HFF-Myc (cell line): ENCODE results near the gene CASP9.

Experiments used
- DNase-seq: peaks from one replicate; pipeline ENCODE4 v3.0.0-alpha.2; 2011; ENCODE audit warnings: low read depth; ENCODE audit errors: extremely low read depth
- H3K4me3 ChIP-seq: replicated peaks from 2 replicates; pipeline ENCODE4 v1.5.1; 2011; ENCODE audit warnings: low read depth, mild to moderate bottlenecking, control low read depth, low read length
- TF ChIP-seq, protein P1 (sequence below): IDR thresholded peaks from 2 replicates; pipeline ENCODE4 v1.5.1; 2012; ENCODE audit warnings: mild to moderate bottlenecking, low read depth, low read length, control low read depth; ENCODE audit errors: missing control alignments

Gene CASP9

DNA sequence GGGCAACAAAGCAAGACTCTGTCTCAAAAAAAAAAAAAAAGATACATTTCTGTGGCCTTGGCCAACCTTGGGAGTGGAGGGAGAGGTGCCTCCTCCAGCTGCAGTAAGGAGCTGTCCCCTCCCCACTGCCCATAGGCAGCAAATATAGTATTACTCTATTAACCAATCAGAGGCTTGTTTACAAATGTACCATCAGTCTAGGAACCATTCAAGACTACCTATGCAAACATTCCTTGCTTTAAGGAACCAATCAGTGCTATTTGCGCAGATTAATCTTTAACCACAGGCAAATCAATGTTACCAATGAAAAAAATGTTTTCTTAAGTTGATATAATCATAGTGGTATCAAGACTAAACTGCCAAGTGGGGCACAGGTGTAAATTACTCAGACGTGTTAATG is 66.4 kb downstream of the CASP9 start:
- TF ChIP-seq, protein P1, sequence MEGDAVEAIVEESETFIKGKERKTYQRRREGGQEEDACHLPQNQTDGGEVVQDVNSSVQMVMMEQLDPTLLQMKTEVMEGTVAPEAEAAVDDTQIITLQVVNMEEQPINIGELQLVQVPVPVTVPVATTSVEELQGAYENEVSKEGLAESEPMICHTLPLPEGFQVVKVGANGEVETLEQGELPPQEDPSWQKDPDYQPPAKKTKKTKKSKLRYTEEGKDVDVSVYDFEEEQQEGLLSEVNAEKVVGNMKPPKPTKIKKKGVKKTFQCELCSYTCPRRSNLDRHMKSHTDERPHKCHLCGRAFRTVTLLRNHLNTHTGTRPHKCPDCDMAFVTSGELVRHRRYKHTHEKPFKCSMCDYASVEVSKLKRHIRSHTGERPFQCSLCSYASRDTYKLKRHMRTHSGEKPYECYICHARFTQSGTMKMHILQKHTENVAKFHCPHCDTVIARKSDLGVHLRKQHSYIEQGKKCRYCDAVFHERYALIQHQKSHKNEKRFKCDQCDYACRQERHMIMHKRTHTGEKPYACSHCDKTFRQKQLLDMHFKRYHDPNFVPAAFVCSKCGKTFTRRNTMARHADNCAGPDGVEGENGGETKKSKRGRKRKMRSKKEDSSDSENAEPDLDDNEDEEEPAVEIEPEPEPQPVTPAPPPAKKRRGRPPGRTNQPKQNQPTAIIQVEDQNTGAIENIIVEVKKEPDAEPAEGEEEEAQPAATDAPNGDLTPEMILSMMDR: no peak
- no peak overlapping the region for H3K4me3 ChIP-seq
- no peak for DNase-seq

DNA sequence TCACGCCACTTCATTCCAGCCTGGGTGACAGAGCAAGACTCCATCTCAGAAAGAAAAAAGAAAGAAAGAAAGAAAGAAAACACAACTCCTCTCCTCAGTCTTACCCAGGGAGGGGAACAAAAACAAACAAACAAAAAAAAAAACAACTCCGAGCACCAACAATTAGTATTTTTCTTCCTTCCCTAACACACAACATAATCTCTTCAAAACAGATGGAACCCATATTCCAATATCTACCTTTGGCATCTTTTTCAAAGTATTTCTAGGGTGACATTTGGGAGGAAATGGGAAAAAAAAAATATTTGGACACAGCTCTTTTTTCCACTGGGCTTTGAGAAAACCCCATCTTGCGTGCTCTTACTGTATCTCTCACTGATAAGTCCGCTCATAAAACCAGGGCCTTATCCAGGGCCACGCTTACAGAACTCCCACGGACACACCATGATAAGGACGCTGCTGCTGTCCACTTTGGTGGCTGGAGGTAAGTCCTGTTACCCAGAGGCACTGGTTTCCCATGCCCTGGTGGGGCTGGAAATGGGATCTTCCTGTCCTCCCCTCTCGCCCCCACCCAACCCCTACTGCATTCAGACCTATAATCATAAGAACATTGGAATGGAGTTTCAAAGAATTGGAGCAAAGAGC is 67.6 kb downstream of the CASP9 start, which contains the start of gene CELA2A:
TSS of gene CELA2A (plus strand) at position 420 of the 642 bp plus-strand sequence. CDS start at position 442, 22 bp downstream.
- DNase-seq: no peak
- TF ChIP-seq, protein P1: no peak

DNA sequence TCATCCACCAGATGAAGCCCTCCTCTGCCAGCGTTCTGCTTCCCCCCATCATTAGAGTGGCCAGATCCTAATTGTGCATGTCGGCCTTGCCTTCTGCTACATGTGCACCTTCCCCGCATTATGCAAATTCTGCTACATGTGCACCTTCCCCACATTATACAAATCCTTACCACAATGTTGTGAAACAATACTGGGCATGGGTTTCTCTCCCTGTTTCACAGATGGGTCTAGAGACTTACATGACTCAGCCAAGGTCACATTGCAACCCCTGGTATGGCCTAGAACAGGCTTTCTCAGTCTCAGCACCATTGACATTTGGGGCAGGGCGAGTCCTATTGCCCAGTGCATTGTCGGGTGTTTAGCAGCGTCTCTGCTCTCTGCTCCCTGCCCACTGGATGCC is 68.5 kb downstream of the CASP9 start:
- H3K4me3 ChIP-seq: no peak overlapping the region
- DNase-seq: no peak
- TF ChIP-seq, protein P1: no peak

More for the DNA sequence above, 67.6 kb downstream of the CASP9 start, which contains the start of gene CELA2A:
- H3K4me3 ChIP-seq: no peak within 1 kb of the TSS

DNA sequence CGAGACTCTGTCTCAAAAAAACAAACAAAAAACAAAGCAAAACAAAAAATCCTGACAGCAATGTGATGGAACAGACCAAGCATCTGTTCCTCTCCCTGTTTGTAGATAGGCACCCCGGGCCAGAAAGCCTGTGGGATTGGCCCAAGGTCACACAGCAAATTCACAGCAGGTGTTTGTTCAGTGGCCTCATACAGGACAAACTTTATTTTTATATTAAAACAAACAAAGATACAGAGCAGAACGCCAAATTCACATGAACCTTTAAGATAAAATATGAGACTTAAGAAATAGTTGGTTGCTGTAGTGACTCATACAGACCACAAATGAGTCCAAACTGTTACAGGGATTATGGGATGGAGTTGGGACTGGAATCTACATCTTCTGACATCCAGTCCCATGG is 69.8 kb downstream of the CASP9 start:
- H3K4me3 ChIP-seq: no peak overlapping the region
- TF ChIP-seq, protein P1: no peak
- DNase-seq: no peak

DNA sequence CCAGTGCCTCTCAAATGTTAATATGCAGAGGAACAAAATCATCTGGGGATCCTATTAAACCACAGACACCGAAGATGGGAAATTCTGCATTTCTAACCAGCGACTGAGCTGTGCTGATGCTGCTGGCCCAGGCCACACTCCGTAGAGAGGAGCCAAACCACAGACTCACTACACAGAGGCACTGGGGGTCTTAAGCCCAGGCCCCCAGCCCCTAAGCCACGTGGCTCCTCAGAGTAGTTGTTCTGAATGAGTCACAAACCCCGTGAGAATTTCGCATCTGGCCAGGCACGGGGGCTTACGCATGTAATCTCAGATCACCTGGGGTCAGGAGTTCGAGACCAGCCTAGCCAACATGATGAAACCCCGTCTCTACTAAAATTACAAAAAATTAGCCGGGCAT is 70.3 kb downstream of the CASP9 start:
- no peak overlapping the region for H3K4me3 ChIP-seq
- no peak for DNase-seq
- TF ChIP-seq, protein P1: no peak

DNA sequence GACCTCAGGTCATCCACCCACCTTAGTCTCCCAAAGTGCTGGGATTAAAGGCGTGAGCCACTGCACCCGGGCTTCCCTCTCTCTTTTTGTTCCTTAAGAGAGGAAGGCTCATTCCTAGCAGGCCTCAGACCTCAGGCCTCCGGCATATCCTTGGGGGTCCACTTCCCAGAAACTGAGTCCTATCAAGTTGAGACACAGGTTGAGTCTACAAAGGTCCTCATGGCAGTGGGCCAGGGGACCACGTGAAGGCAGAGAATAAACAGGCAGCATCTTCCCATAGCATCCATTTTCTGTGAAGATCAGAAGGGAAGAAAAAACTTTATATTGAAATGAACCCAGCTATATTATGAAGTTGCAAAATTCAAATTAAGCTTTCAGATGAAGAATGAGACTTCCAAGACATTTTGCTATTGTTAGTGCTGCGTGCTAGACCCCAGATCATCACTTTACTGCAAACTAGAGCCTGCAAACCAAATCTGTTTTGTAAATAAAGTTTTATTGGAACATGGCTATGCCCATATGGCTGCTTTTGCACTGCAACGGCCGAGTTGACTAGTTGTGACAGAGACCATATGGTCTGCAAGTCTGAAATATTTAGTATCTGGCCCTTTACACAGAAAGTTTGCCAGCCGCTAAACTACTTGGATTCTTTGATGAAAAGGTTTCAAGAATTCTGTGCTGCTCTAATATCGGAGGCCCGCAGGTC is 71.0 kb downstream of the CASP9 start:
- DNase-seq: no peak
- TF ChIP-seq, protein P1: no peak
- H3K4me3 ChIP-seq: no peak overlapping the region
